Measurements from ENCODE around the gene VPS51.
"Not testable (repeated sequence)": the region's sequence is repeated elsewhere in the genome, so short reads cannot be mapped to it uniquely, and the experiment has no call there.

DNA sequence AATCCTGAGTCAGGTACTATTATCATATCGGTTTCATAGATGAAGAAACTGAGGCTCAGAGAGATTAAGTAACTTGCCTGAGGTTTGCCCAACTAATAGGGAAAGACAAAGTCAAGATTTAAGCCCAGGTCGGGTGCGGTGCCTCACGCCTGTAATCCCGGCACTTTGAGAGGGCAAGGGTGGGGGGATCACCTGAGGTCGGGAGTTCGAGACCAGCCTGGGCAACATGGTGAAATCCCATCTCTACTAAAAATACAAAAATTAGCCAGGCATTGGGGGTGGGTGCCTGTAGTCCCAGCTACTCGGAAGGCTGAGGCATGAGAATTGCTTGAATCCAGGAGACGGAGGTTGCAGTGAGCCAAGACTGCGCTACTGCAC is 54.1 kb downstream of the VPS51 start:
- TF ChIP-seq, protein P1, sequence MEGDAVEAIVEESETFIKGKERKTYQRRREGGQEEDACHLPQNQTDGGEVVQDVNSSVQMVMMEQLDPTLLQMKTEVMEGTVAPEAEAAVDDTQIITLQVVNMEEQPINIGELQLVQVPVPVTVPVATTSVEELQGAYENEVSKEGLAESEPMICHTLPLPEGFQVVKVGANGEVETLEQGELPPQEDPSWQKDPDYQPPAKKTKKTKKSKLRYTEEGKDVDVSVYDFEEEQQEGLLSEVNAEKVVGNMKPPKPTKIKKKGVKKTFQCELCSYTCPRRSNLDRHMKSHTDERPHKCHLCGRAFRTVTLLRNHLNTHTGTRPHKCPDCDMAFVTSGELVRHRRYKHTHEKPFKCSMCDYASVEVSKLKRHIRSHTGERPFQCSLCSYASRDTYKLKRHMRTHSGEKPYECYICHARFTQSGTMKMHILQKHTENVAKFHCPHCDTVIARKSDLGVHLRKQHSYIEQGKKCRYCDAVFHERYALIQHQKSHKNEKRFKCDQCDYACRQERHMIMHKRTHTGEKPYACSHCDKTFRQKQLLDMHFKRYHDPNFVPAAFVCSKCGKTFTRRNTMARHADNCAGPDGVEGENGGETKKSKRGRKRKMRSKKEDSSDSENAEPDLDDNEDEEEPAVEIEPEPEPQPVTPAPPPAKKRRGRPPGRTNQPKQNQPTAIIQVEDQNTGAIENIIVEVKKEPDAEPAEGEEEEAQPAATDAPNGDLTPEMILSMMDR (IDR thresholded peaks at IDR 0.05): not testable (repeated sequence)
- not testable (repeated sequence) for TF ChIP-seq POLR2A (IDR thresholded peaks at IDR 0.05)
